Body of pancreas (tissue), 4 donors: ENCODE data around the gene ZNF275. TPM values are rescaled to one million over a fixed set of nuclear protein-coding genes. Genes with fewer than 3 reads are reported as not detected.

Experiments used
- ATAC-seq: fragments of 150-250 bp; one replicate; pipeline ENCODE4 v1.9.1; 2016
- DNase-seq, 4 donors: peaks; one replicate each; pipeline ENCODE4 v3.0.0-alpha.2; 2019
- H3K27ac ChIP-seq, 4 donors: fragments of 200-600 bp; sonication (generic); 1 replicate in 3 of 4; 2 replicates in 1 of 4; pipeline versions ENCODE4 v1.5.1 to v1.6.1; 2016 to 2019; ENCODE audit warnings: mild to moderate bottlenecking in 1 of 4, mixed read lengths in 1 of 4, moderate library complexity in 1 of 4
- H3K27me3 ChIP-seq, 2 donors: fragments of 200-600 bp; sonication (generic); one replicate each; pipeline ENCODE4 v1.6.0; 2016; ENCODE audit warnings: mild to moderate bottlenecking in 1 of 2
- H3K36me3 ChIP-seq, 2 donors: fragments of 200-600 bp; sonication (generic); replicated peaks in 1 of 2; 2 replicates each; pipeline ENCODE4 v1.5.1; 2016; ENCODE audit warnings: low read depth in 2 of 2; ENCODE audit not compliant: insufficient read depth in 1 of 2
- H3K4me1 ChIP-seq: fragments of 200-600 bp; sonication (generic); one replicate; pipeline ENCODE4 v1.6.0; 2016
- H3K4me3 ChIP-seq, 2 donors: fragments of 200-600 bp; sonication (generic); 1 replicate in 1 of 2; 2 replicates in 1 of 2; pipeline ENCODE4 v1.5.1; 2016 to 2019
- H3K9me3 ChIP-seq, 3 donors: fragments of 200-600 bp; sonication (generic); 1 replicate in 2 of 3; 2 replicates in 1 of 3; pipeline ENCODE4 v1.5.1; 2016
- POLR2A ChIP-seq, 3 donors: fragments of 450-650 bp; IDR thresholded peaks; one replicate each; pipeline ENCODE4 v1.6.1; 2016; ENCODE audit warnings: antibody characterized with exemption in 3 of 3, mild to moderate bottlenecking in 2 of 3
- WGBS, 2 donors: methylation state at CpG; one replicate each; pipeline ENCODE4 v1.1.5; 2017; 5-methylcytosine and 5-hydroxymethylcytosine counted together
- intact Hi-C: fragments of 100-400 bp; cut with DNase I; formaldehyde crosslinking; loops from one replicate; pipeline ENCODE4 v1.15.1; 2023
- total RNA-seq, 2 donors: library from RNA; depleted of rRNA; stranded (reverse); fragments of >200 nt; gene quantifications; one replicate each; pipeline ENCODE4 v1.1.0, GENCODE V29; 2016
- TF ChIP-seq, protein P1 (sequence below), 7 experiments: fragments of 450-650 bp in 4 of 7; fragments of 200-600 bp in 3 of 7; sonication (generic) in 3 of 7; IDR thresholded peaks; one replicate each; pipeline ENCODE4 v1.5.1; 2016 to 2019; ENCODE audit warnings: antibody characterized with exemption in 7 of 7

The ZNF275 gene
- total RNA-seq, 2 donors from 2014 or later, result 8.0 to 12.2 TPM

DNA sequence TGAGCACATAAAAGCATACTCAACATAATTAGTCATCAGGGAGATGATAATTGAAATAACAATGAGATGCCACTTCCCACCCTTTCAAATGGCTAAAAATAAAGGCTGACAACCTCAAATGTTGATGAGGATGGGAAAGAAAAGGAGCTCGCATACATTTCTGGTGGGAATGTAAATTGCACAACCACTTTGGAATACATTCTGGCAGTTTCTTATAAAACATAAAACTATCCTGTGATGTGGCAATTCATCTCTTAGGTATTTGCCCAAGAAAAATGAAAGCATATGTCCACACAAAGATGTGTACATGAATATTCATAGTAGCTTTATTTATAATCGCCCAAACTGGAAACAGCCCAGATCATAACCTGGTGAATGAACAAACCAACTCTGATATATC lies 687 bp upstream of the ZNF275 start:
- intact Hi-C loops, result no loop called here
- Histone ChIP-seq H3K36me3 (no peaks in the 10 kb centered on the region), H3K9me3 (no peaks in the 10 kb centered on the region), H3K27me3 (no peaks in the 10 kb centered on the region), H3K4me1 (peaks cover 9% of the 10 kb centered on the region), H3K27ac (no peak overlapping the region), H3K4me3 (no peak overlapping the region)
- DNase-seq, result no peak
- TF ChIP-seq POLR2A (IDR thresholded peaks at IDR 0.05), result no peak
- TF ChIP-seq, protein P1, sequence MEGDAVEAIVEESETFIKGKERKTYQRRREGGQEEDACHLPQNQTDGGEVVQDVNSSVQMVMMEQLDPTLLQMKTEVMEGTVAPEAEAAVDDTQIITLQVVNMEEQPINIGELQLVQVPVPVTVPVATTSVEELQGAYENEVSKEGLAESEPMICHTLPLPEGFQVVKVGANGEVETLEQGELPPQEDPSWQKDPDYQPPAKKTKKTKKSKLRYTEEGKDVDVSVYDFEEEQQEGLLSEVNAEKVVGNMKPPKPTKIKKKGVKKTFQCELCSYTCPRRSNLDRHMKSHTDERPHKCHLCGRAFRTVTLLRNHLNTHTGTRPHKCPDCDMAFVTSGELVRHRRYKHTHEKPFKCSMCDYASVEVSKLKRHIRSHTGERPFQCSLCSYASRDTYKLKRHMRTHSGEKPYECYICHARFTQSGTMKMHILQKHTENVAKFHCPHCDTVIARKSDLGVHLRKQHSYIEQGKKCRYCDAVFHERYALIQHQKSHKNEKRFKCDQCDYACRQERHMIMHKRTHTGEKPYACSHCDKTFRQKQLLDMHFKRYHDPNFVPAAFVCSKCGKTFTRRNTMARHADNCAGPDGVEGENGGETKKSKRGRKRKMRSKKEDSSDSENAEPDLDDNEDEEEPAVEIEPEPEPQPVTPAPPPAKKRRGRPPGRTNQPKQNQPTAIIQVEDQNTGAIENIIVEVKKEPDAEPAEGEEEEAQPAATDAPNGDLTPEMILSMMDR (IDR thresholded peaks at IDR 0.05), result no peak
- WGBS, 2 donors, result 47 to 56% methylated on average over 2 of the region's 2 CpGs
- ATAC-seq, result no peak

DNA sequence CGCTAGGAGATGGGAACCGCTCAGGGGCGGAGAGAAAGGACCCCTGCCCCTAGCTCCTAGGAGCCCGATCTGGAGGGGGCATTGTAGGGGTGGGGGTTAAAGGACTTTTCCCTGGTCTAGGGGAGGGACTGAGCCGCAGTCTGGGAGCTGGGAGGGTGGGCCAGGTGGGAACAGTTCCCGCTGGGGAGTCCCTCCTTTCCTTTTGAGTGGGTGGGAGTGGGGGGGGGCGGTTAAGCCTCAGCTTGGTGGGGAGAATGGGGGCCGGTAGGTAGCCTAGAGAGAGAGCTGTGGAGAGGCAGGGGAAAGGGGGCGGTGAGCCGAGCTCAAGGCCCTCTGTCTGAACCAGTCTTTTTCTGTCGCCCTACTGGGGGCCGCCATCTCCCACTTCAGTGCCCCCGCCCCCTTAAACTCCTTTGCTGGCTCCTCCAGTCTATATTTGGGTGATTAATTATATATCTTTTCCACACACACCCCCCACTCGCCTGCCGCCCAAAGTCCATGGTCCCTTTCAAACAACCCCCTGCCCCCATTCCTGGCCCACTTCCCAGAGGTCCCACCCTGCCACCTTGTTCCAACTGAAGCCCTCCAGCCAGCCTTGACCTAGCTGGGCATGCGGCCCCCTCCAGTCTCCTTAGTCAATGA lies 822 bp downstream of the ZNF275 start:
- Histone ChIP-seq H3K4me1 (peaks cover 9% of the 10 kb centered on the region), H3K36me3 (no peaks in the 10 kb centered on the region), H3K27me3 (no peaks in the 10 kb centered on the region), H3K9me3 (no peaks in the 10 kb centered on the region), H3K27ac (peak overlapping the region in 3 of 4 donors; percentile 64 to 76 (median 73)), H3K4me3 (peak overlapping the region; percentile 7 to 65)
- ATAC-seq (no peak), DNase-seq (no peak)
- no peak for TF ChIP-seq POLR2A (IDR thresholded peaks at IDR 0.05)
- TF ChIP-seq, protein P1 (IDR thresholded peaks at IDR 0.05), result no peak
- 8 to 23% methylated on average over 7 to 15 of the region's 16 CpGs for WGBS, 2 donors
- intact Hi-C loops, result no loop called here

DNA sequence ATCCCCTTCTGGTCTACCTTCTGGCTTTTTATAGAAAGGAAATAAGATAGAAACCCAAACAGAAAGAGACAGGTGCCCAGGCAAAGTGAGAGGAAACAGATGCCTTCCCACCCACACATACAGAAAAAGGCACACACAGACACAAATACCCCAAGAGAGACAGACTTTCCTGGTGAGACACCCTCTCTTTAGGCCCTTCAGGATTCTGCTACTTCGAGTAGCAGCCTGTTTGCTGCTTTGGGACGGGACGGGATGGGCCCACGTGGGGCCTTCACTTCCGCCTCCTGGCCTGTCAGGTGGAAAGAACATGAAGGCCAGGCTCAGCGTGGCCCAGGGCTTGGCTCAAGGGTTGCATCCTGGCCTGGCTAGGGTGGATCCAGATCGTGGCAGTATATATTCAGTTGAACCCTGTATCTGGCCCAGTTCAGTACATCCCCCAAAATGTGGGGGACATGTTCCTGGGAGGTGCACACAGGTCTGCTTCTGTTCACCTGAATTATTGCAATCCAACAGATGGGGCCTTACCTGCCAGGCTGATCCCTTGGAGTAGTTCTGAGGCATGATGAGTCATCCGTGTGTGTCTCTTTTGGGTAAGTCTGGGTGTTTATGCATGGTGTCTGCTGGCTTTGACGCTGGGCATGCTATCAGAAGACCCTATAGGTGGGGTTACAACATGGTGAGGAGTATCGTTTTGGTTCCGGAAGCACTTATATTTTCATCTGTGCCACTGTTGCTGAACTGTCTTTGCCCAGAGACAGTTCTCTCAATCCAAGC lies 2.4 kb downstream of the ZNF275 start:
- no peak for DNase-seq
- intact Hi-C loops, result no loop called here
- Histone ChIP-seq H3K27ac (no peak overlapping the region), H3K36me3 (no peaks in the 10 kb centered on the region), H3K9me3 (no peaks in the 10 kb centered on the region), H3K27me3 (no peaks in the 10 kb centered on the region), H3K4me1 (peaks cover 9% of the 10 kb centered on the region), H3K4me3 (no peak overlapping the region)
- TF ChIP-seq POLR2A (IDR thresholded peaks at IDR 0.05), result no peak
- TF ChIP-seq, protein P1 (IDR thresholded peaks at IDR 0.05), result no peak
- ATAC-seq, result no peak
- 71% methylated on average over 9 of the region's 11 CpGs; no CpG with 5 or more reads in 1 of the 2 donors for WGBS, 2 donors

DNA sequence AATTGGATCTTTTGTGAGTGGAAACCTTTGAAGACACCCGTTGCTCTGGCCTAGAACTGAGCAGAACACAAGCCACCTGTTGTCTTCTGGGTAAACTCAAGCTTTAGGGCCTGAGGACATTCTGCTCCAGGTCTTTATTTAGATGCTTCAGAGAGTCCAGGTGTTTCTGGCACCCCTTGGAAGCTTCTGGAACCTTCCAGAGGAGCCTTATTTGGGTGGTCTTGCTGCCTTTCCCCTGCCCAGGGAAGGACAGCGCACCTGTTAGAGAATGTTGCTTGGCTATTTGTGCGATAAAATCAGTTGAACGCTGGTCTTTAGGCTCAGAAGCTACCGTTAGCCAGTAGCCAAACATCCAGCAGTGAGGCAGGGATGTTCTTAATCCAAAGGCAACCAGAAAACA lies 3.0 kb downstream of the ZNF275 start:
- TF ChIP-seq, protein P1 (IDR thresholded peaks at IDR 0.05), result no peak
- no peak for TF ChIP-seq POLR2A (IDR thresholded peaks at IDR 0.05)
- no peak for ATAC-seq
- no peak overlapping the region for H3K27ac ChIP-seq
- no peaks in the 10 kb centered on the region for H3K36me3 ChIP-seq
- intact Hi-C loops, result no loop called here
- peaks cover 9% of the 10 kb centered on the region for H3K4me1 ChIP-seq
- H3K9me3 ChIP-seq, result no peaks in the 10 kb centered on the region
- no peaks in the 10 kb centered on the region for H3K27me3 ChIP-seq
- H3K4me3 ChIP-seq, result no peak overlapping the region
- DNase-seq, result no peak
- WGBS, 2 donors, result 83 to 93% methylated on average over 4 of the region's 5 CpGs
